Stomach (tissue), 4 donors: ENCODE measurements around the gene POU2AF1.

Source experiments
- CTCF ChIP-seq, 7 experiments: fragments of 450-650 bp in 4 of 7; fragments of 200-600 bp in 3 of 7; sonication (generic) in 3 of 7; IDR thresholded peaks; one replicate each; pipeline ENCODE4 v1.5.1; 2016 to 2019; ENCODE audit warnings: antibody characterized with exemption in 7 of 7, control low read depth in 2 of 7, mild to moderate bottlenecking in 1 of 7
- POLR2A ChIP-seq, 4 donors: fragments of 450-650 bp; IDR thresholded peaks; one replicate each; pipeline ENCODE4 v1.6.1; 2016; ENCODE audit warnings: antibody characterized with exemption in 4 of 4, control low read depth in 2 of 4, mild to moderate bottlenecking in 1 of 4, moderate library complexity in 1 of 4

- no peak for TF ChIP-seq CTCF (IDR thresholded peaks at IDR 0.05)
- no peak for TF ChIP-seq POLR2A (IDR thresholded peaks at IDR 0.05)
These were observed 44.3 kb downstream of the POU2AF1 start for GRCh38 chr11:111334532-111335502.
